ENCODE results near the gene SYNGR3. TPM values are rescaled to one million over a fixed set of nuclear protein-coding genes. Genes with fewer than 3 reads are reported as not detected.

Gene SYNGR3
- polyA plus RNA-seq, 3 donors = 0.20 to 0.29 TPM; not detected in 1

DNA sequence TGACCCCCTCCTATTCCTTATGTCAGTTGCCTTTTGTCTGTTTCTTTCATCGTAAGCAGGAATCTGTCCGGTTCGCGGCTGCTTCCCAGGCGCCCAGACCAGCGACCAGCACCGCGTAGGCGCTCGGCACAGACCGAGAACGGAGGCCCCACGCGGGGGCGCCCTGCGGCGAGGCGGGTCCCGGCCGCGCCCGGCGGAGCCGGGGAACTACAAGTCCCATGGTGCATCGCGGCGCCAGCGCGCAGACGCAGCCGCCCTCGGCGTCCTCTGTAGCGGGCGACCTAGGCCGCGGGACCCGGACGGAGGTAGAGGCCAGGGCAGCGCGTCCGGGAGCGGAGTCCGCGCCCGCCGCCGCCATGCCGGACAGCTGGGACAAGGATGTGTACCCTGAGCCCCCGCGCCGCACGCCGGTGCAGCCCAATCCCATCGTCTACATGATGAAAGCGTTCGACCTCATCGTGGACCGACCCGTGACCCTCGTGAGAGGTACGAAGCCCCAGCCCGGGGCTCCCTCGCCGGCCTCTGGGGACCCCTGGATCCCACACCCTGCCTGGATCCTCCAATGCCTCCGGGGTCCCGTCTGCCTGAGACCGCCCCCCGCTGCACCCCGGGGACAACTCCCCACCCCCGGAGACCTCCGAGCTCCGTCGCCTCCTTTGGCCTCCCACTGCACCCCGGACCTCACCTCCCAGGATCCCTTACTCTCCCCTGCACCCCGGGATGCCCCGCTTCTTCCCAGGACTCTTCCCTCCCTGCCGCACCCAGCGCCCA, 30.3 kb upstream of the SYNGR3 start, which contains the start of gene NDUFB10:
TSS of gene NDUFB10 (plus strand) at position 270 of the 771 bp plus-strand sequence. CDS start at position 357, 87 bp downstream.
- TF ChIP-seq, protein P1, sequence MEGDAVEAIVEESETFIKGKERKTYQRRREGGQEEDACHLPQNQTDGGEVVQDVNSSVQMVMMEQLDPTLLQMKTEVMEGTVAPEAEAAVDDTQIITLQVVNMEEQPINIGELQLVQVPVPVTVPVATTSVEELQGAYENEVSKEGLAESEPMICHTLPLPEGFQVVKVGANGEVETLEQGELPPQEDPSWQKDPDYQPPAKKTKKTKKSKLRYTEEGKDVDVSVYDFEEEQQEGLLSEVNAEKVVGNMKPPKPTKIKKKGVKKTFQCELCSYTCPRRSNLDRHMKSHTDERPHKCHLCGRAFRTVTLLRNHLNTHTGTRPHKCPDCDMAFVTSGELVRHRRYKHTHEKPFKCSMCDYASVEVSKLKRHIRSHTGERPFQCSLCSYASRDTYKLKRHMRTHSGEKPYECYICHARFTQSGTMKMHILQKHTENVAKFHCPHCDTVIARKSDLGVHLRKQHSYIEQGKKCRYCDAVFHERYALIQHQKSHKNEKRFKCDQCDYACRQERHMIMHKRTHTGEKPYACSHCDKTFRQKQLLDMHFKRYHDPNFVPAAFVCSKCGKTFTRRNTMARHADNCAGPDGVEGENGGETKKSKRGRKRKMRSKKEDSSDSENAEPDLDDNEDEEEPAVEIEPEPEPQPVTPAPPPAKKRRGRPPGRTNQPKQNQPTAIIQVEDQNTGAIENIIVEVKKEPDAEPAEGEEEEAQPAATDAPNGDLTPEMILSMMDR (IDR thresholded peaks at IDR 0.05) = peak; percentile 67
- Histone ChIP-seq H3K4me2 (replicated peaks; ENCODE audit: extremely low read depth, low read length, poor library complexity, severe bottlenecking) (peak within 1 kb of the TSS; percentile 82), H3K9ac (ENCODE audit: insufficient read depth, low read length, poor library complexity, severe bottlenecking) (peak within 1 kb of the TSS; percentile 92), H4K20me1 (ENCODE audit: insufficient read depth, low read length) (peaks cover 35% of the 10 kb centered on the region), H3K9me3 (replicated peaks in 1 of 2; ENCODE audit: control insufficient read depth in 1 of 2, insufficient read depth in 1 of 2, low read length in 2 of 2) (no peaks in the 10 kb centered on the region), H3K27ac (ENCODE audit: low read depth in 1 of 2, low read length in 2 of 2) (peak within 1 kb of the TSS; percentile 20 to 83), H3K79me2 (ENCODE audit: insufficient read depth, low read length) (peaks cover 38% of the 10 kb centered on the region), H3K4me3 (replicated peaks in 1 of 3; ENCODE audit: low read depth in 2 of 3, low read length in 3 of 3) (peak within 1 kb of the TSS; percentile 93 to 96 (median 93)), H2AFZ (ENCODE audit: insufficient read depth, low read depth, low read length, poor library complexity, severe bottlenecking) (peak within 1 kb of the TSS; percentile 95), H3K36me3 (replicated peaks in 1 of 2; ENCODE audit: control insufficient read depth in 1 of 2, insufficient read depth in 2 of 2, low read length in 2 of 2) (peaks cover 21% of the 10 kb centered on the region in 2 donors), H3K27me3 (ENCODE audit: control insufficient read depth in 2 of 2, insufficient read depth in 2 of 2, low read length in 2 of 2) (no peaks in the 10 kb centered on the region), H3K4me1 (ENCODE audit: control insufficient read depth in 1 of 2, insufficient read depth in 2 of 2, low read length in 2 of 2) (peaks cover 30 to 43% of the 10 kb centered on the region in 2 donors)
- Mint-ChIP-seq H3K27ac (peak within 1 kb of the TSS; percentile 76 to 90 (median 80)), H3K4me1 (peaks cover 38% of the 10 kb centered on the region), H3K27me3 (ENCODE audit: low read depth in 3 of 3) (peaks cover 8 to 37% (median 24%) of the 10 kb centered on the region in 3 donors), H3K9me3 (peaks cover 0 to 8% (median 0%) of the 10 kb centered on the region in 7 donors), H3K36me3 (peaks cover 24 to 30% of the 10 kb centered on the region in 2 donors), H3K4me3 (peak within 1 kb of the TSS; percentile 88 to 91)
- intact Hi-C loops (cut with micrococcal nuclease) = no loop called here
- under 1% methylated on average over 76 of the region's 79 CpGs for WGBS (ENCODE audit: insufficient coverage)
- DNase-seq = peak; percentile 87 to 93 (median 89)

DNA sequence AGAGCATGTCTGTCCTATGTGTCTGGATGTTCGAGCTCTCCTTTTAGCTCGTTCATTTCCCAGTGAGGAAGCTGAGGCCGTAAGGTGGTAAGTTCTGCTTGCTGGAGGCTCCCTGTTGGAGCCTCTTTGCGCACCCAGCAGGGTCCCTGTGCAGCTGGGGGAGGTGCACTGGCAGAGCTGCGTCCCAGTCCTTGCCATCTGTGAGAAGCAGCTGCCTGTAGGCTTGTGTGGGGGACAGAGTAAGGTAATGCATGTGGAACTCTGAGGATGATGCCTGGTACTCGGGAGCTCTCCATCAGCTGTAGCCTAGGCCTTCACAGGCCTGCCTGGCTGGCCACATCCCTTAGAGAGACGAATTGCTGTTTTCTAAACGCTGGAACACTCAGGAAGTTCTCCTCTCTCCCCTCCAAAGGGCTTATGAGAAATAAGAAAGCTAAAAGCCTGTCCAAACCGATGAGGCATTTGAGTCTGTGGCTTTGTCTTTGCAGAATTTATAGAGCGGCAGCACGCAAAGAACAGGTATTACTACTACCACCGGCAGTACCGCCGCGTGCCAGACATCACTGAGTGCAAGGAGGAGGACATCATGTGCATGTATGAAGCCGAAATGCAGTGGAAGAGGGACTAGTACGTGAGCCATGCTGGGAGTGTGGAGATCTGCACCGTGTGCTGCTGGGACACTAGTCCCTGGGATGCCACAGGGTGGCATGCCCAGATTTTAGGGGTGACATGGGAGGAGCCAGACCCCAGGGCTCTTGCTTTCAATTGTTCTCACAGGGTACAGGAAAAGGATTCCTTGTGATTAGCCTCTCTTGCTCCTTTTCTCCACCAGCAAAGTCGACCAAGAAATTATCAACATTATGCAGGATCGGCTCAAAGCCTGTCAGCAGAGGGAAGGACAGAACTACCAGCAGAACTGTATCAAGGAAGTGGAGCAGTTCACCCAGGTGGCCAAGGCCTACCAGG, 28.8 kb upstream of the SYNGR3 start:
- peaks cover 21% of the 10 kb centered on the region in 2 donors for H3K36me3 ChIP-seq (replicated peaks in 1 of 2; ENCODE audit: control insufficient read depth in 1 of 2, insufficient read depth in 2 of 2, low read length in 2 of 2)
- H3K9ac ChIP-seq (ENCODE audit: insufficient read depth, low read length, poor library complexity, severe bottlenecking) = no peak overlapping the region
- no peak for DNase-seq
- Mint-ChIP-seq H3K4me1 (peaks cover 45% of the 10 kb centered on the region), H3K36me3 (peaks cover 24 to 30% of the 10 kb centered on the region in 2 donors), H3K27me3 (ENCODE audit: low read depth in 3 of 3) (peaks cover 6 to 26% (median 22%) of the 10 kb centered on the region in 3 donors), H3K9me3 (peaks cover 0 to 8% (median 0%) of the 10 kb centered on the region in 7 donors), H3K4me3 (peak overlapping the region; percentile 88 to 91), H3K27ac (peak overlapping the region in 6 of 7 donors; percentile 32 to 80 (median 67))
- H3K27ac ChIP-seq (ENCODE audit: low read depth in 1 of 2, low read length in 2 of 2) = peak overlapping the region in 1 of 2 donors; percentile 20
- peaks cover 38 to 52% of the 10 kb centered on the region in 2 donors for H3K4me1 ChIP-seq (ENCODE audit: control insufficient read depth in 1 of 2, insufficient read depth in 2 of 2, low read length in 2 of 2)
- peaks cover 51% of the 10 kb centered on the region for H3K79me2 ChIP-seq (ENCODE audit: insufficient read depth, low read length)
- intact Hi-C loops (cut with micrococcal nuclease) = no loop called here
- peak overlapping the region in 1 of 3 experiments; percentile 93 for H3K4me3 ChIP-seq (replicated peaks in 1 of 3; ENCODE audit: low read depth in 2 of 3, low read length in 3 of 3)
- H4K20me1 ChIP-seq (ENCODE audit: insufficient read depth, low read length) = peaks cover 35% of the 10 kb centered on the region
- 62% methylated on average over 16 of the region's 20 CpGs for WGBS (ENCODE audit: insufficient coverage)
- H3K9me3 ChIP-seq (replicated peaks in 1 of 2; ENCODE audit: control insufficient read depth in 1 of 2, insufficient read depth in 1 of 2, low read length in 2 of 2) = no peaks in the 10 kb centered on the region
- no peaks in the 10 kb centered on the region for H3K27me3 ChIP-seq (ENCODE audit: control insufficient read depth in 2 of 2, insufficient read depth in 2 of 2, low read length in 2 of 2)
- H3K4me2 ChIP-seq (replicated peaks; ENCODE audit: extremely low read depth, low read length, poor library complexity, severe bottlenecking) = peak overlapping the region; percentile 82
- H2AFZ ChIP-seq (ENCODE audit: insufficient read depth, low read depth, low read length, poor library complexity, severe bottlenecking) = no peak overlapping the region
- TF ChIP-seq, protein P1 (IDR thresholded peaks at IDR 0.05) = no peak

Measured in CD14-positive monocyte (primary cell).